ENCODE results near the gene ADORA1. TPM values are rescaled to one million over a fixed set of nuclear protein-coding genes. Genes with fewer than 3 reads are reported as not detected.

ADORA1 gene
- total RNA-seq, 4 donors from 2014 or later: 0.94 to 25.6 (median 6.8) TPM

DNA sequence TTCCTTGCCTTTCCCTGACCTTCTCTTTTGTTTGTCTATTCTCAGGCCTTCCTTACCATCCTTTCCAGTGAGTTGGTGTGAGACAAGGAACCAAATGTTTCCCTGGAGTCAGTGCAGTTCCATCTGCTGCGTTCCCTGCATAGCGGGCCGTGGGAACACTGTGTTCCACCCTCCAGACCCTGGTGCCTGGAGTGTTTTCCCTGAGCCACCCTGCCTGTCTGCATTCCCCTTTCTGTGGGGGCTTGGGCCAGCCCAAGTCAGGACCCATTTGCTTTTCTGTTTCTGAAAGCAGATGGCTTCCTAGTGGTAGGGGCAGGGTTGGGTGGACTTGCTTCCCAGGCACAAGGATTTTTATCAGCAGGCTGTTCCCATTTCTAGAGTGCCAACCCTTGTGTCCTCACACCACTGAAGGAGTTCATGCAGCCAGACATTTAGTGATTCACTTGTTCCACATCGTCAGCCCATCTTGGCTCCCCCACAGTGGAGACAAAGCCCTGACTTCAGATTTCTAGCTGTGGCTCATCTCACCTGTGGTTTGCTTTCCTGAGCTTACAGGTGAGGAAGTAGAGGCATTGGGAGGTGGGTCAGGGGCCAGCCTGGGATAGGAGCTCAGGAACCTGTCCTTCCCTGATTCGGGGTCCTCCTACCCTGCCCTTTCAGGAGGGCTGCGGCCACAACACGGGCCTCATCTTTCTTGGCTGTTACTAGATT, 27.6 kb upstream of the ADORA1 start:
- Histone ChIP-seq H3K4me1 (no peaks in the 10 kb centered on the region), H3K36me3 (no peaks in the 10 kb centered on the region), H3K4me3 (replicated peaks in 1 of 3) (no peak overlapping the region), H3K27me3 (no peaks in the 10 kb centered on the region), H3K27ac (no peak overlapping the region), H3K9me3 (no peaks in the 10 kb centered on the region)
- TF ChIP-seq, protein P1, sequence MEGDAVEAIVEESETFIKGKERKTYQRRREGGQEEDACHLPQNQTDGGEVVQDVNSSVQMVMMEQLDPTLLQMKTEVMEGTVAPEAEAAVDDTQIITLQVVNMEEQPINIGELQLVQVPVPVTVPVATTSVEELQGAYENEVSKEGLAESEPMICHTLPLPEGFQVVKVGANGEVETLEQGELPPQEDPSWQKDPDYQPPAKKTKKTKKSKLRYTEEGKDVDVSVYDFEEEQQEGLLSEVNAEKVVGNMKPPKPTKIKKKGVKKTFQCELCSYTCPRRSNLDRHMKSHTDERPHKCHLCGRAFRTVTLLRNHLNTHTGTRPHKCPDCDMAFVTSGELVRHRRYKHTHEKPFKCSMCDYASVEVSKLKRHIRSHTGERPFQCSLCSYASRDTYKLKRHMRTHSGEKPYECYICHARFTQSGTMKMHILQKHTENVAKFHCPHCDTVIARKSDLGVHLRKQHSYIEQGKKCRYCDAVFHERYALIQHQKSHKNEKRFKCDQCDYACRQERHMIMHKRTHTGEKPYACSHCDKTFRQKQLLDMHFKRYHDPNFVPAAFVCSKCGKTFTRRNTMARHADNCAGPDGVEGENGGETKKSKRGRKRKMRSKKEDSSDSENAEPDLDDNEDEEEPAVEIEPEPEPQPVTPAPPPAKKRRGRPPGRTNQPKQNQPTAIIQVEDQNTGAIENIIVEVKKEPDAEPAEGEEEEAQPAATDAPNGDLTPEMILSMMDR (IDR thresholded peaks at IDR 0.05): no peak
- TF ChIP-seq POLR2A (IDR thresholded peaks at IDR 0.05): no peak
- no peak for DNase-seq
- intact Hi-C loops (cut with DNase I): no loop called here
- 82 to 88% methylated on average over 6 to 7 of the region's 7 CpGs for WGBS, 2 donors

DNA sequence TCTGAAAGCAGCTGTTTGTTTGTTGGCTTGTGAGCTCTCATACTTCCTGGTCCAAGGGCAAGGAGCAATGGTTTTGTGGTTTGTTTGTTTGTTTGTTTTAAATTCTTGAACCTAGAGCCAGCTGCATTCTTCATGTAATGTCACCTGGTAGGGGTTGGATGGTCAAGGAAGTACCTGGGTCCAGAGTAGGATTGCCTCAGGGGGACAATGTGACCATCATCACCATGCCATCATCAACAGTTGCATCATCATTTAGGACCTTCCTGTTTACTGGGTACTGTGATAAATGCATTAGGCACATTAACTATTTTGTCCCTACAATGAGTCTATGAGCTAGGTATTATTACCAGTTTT, 27.0 kb upstream of the ADORA1 start:
- no peak for TF ChIP-seq POLR2A (IDR thresholded peaks at IDR 0.05)
- TF ChIP-seq, protein P1 (IDR thresholded peaks at IDR 0.05): no peak
- H3K4me1 ChIP-seq: no peaks in the 10 kb centered on the region
- no peaks in the 10 kb centered on the region for H3K36me3 ChIP-seq
- H3K9me3 ChIP-seq: no peaks in the 10 kb centered on the region
- no peak overlapping the region for H3K4me3 ChIP-seq (replicated peaks in 1 of 3)
- H3K27ac ChIP-seq: no peak overlapping the region
- H3K27me3 ChIP-seq: no peaks in the 10 kb centered on the region
- intact Hi-C loops (cut with DNase I): no loop called here
- no peak for DNase-seq

DNA sequence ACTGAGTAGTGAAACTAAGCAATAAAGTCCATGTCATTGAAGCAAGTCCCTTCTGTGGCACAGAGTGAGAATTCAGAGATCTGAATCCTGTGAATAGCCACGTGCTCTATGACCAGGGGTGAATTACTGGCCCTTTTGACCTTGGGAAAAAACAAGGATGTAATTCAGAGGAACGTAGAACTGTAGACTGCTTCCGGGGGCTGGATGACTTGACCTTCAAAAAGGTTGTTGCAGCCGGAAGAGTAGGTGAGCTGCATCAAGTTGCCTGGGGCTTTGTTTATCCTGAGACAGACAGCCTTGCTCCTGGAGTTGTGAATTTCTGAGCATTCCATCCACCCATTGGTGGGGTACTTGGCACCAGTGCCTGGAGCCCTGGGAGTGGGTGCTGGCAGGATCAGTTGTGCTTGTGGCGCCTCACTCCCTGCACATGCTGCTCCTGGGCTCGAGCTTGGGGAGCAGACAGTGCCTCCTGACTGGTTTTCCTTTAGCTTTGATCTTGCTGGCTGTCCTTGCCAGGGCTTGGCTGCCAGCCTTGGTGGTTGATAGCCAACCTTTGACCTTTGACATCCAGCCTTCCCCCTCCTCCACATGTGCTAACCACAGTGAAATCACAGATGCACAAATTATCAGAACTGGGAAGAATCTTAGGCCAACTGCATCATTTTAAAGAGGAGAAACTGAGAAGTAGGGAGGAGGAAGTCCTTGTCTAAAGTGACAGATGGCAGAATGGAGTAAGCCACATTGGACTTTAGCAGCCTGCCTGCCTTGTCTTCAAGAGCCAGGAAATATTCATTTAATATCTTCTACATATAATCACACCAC, 25.5 kb upstream of the ADORA1 start:
- Histone ChIP-seq H3K4me1 (no peaks in the 10 kb centered on the region), H3K27ac (no peak overlapping the region), H3K4me3 (replicated peaks in 1 of 3) (no peak overlapping the region), H3K27me3 (no peaks in the 10 kb centered on the region), H3K9me3 (peaks cover 4% of the 10 kb centered on the region), H3K36me3 (no peaks in the 10 kb centered on the region)
- intact Hi-C loops (cut with DNase I): no loop called here
- no peak for DNase-seq
- TF ChIP-seq, protein P1 (IDR thresholded peaks at IDR 0.05): no peak
- TF ChIP-seq POLR2A (IDR thresholded peaks at IDR 0.05): no peak
- WGBS, 2 donors: 63 to 77% methylated on average over 6 of the region's 6 CpGs

DNA sequence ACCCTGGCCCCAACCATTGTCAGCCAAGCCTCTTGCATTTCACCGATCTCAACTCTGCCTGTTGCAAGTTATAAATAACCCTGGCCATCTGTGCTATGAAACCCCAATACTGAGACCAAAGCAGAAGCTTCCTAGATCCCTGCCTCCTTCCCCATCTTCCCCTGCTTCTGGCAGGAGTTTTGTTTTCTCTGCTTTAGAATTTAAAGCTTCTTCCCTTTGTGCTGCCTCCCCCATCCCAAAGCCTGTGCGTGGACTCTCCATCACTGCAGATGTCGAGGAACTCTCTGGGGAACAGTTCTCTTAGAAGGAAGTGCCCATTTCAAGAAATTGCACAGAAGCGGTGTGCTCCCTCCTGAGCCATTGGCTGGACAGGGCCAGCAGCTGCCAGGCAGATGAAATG, 24.3 kb upstream of the ADORA1 start:
- intact Hi-C loops (cut with DNase I): no loop called here
- no peaks in the 10 kb centered on the region for H3K36me3 ChIP-seq
- no peak overlapping the region for H3K27ac ChIP-seq
- no peaks in the 10 kb centered on the region for H3K4me1 ChIP-seq
- no peak for DNase-seq
- H3K4me3 ChIP-seq (replicated peaks in 1 of 3): no peak overlapping the region
- no peaks in the 10 kb centered on the region for H3K27me3 ChIP-seq
- TF ChIP-seq POLR2A (IDR thresholded peaks at IDR 0.05): no peak
- TF ChIP-seq, protein P1 (IDR thresholded peaks at IDR 0.05): no peak
- H3K9me3 ChIP-seq: peaks cover 4% of the 10 kb centered on the region
- WGBS, 2 donors: 72 to 80% methylated on average over 4 of the region's 4 CpGs

DNA sequence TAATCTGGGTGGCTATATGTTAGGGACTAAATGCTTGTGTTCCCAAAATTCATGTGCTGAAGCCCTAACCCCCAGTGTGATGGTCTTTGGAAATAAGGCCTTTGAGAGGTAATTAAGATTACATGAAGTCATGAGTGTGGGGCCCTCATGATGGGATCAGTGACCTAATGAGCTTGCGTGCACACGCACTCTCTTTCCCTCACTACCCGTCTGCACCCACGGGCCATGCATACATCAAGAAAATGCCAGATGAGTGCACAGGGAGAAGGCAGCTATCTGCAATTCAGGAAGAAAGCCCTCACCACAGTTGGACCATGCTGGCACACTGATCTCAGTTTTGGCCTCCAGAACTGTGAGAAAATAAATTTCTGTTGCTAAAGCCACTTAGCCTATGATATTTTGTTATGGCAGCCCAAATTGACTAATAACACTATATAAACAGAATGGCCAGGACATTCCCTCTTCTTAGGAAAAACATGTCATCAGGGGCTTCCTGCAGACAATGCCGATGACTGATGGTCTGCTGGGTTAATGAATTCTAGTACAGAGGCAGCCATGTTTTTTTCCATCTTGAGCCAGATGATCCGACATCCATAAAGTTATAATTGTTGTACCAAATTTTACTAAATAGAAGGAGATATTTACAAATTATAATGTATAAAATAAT, 23.6 kb upstream of the ADORA1 start:
- 85% methylated on average over 6 of the region's 6 CpGs for WGBS, 2 donors
- H3K27me3 ChIP-seq: no peaks in the 10 kb centered on the region
- no peak for TF ChIP-seq POLR2A (IDR thresholded peaks at IDR 0.05)
- TF ChIP-seq, protein P1 (IDR thresholded peaks at IDR 0.05): no peak
- DNase-seq: no peak
- no peaks in the 10 kb centered on the region for H3K4me1 ChIP-seq
- intact Hi-C loops (cut with DNase I): no loop called here
- no peak overlapping the region for H3K4me3 ChIP-seq (replicated peaks in 1 of 3)
- no peaks in the 10 kb centered on the region for H3K36me3 ChIP-seq
- peaks cover 4% of the 10 kb centered on the region for H3K9me3 ChIP-seq
- H3K27ac ChIP-seq: no peak overlapping the region

Measured in thyroid gland (tissue), 4 donors.